Right lobe of liver (tissue), 6 donors: ENCODE results near the gene YKT6. TPM values are rescaled to one million over a fixed set of nuclear protein-coding genes. Genes with fewer than 3 reads are reported as not detected.

Experiments used
- ATAC-seq, 4 donors: fragments of 200-7000 bp; cut with Tn5 transposase; one replicate each; pipeline ENCODE4 v1.9.1; 2020; ENCODE audit warnings: mild to moderate bottlenecking in 4 of 4, moderate library complexity in 4 of 4
- DNase-seq, 3 donors: peaks; one replicate each; pipeline ENCODE4 v3.0.0-alpha.2; 2020
- H3K27ac ChIP-seq, 3 donors: fragments of 200-600 bp; one replicate each; pipeline ENCODE4 v1.8.0; 2022
- H3K27me3 ChIP-seq, 2 donors: fragments of 200-600 bp; one replicate each; pipeline ENCODE4 v1.8.0; 2022
- H3K36me3 ChIP-seq, 4 donors: fragments of 200-600 bp; sonication (generic) in 1 of 4; one replicate each; pipeline versions ENCODE4 v1.5.1 to v1.8.0; 2017 to 2022; ENCODE audit warnings: control low read depth in 1 of 4
- H3K4me1 ChIP-seq, 4 donors: fragments of 200-600 bp; sonication (generic) in 1 of 4; one replicate each; pipeline versions ENCODE4 v1.5.1 to v1.8.0; 2017 to 2022; ENCODE audit warnings: control low read depth in 1 of 4
- H3K4me3 ChIP-seq, 3 donors: fragments of 200-600 bp; one replicate each; pipeline ENCODE4 v1.8.0; 2022
- H3K9me3 ChIP-seq, 4 donors: fragments of 200-600 bp; sonication (generic) in 1 of 4; one replicate each; pipeline versions ENCODE4 v1.5.1 to v1.8.0; 2017 to 2022; ENCODE audit warnings: control low read depth in 1 of 4
- POLR2A ChIP-seq: fragments of 450-650 bp; IDR thresholded peaks from one replicate; pipeline ENCODE4 v1.6.1; 2017; ENCODE audit warnings: antibody characterized with exemption, mild to moderate bottlenecking
- WGBS: methylation state at CpG from one replicate; pipeline ENCODE4 v1.1.6; 2018; ENCODE audit warnings: low coverage, low lambda C conversion rate; ENCODE audit not compliant: insufficient coverage; ENCODE audit errors: missing lambda C conversion rate; 5-methylcytosine and 5-hydroxymethylcytosine counted together
- intact Hi-C, 2 donors: fragments of 100-400 bp; cut with DNase I; formaldehyde crosslinking; loops; one replicate each; pipeline versions ENCODE4 v1.11.2 to v1.14.1; 2022
- total RNA-seq, 6 experiments: library from RNA; depleted of rRNA in 2 of 6; stranded (reverse); fragments of >200 nt in 2 of 6; fragmentation: NEBNext Ultra II Directional in 3 of 6; extraction: Animal tissue kit (Norgen Biotek cat#: 25700) in 3 of 6; gene quantifications; one replicate each; pipeline versions ENCODE4 v1.1.0 to v1.2.4, GENCODE V29; 2016 to 2023
- TF ChIP-seq, protein P1 (sequence below), 4 donors: fragments of 200-600 bp in 3 of 4; fragments of 450-650 bp in 1 of 4; IDR thresholded peaks; one replicate each; pipeline versions ENCODE4 v1.5.1 to v1.8.0; 2016 to 2022; ENCODE audit warnings: antibody characterized with exemption in 4 of 4, mild to moderate bottlenecking in 2 of 4
- donor health status: DM: no; HTN: yes; CAD: no.
- donor health status: DM: no; HTN: no; CAD: no.
- donor health status: DM: no; HTN: no; CAD: no.
- donor health status: DM: no; HTN: yes; CAD: no.
- donor health status: DM: no; HTN: yes; CAD: no.

YKT6 gene
- total RNA-seq, 6 experiments from 2014 or later = 15.0 to 23.8 (median 19.2) TPM

- H3K4me3 ChIP-seq = no peak overlapping the region
- no peaks in the 10 kb centered on the region for H3K27me3 ChIP-seq
- WGBS = 70% methylated on average over 4 of the region's 7 CpGs
- ATAC-seq (no peak), DNase-seq (peak in 1 of 3 donors; percentile 18)
- TF ChIP-seq POLR2A = no peak
- TF ChIP-seq, protein P1, sequence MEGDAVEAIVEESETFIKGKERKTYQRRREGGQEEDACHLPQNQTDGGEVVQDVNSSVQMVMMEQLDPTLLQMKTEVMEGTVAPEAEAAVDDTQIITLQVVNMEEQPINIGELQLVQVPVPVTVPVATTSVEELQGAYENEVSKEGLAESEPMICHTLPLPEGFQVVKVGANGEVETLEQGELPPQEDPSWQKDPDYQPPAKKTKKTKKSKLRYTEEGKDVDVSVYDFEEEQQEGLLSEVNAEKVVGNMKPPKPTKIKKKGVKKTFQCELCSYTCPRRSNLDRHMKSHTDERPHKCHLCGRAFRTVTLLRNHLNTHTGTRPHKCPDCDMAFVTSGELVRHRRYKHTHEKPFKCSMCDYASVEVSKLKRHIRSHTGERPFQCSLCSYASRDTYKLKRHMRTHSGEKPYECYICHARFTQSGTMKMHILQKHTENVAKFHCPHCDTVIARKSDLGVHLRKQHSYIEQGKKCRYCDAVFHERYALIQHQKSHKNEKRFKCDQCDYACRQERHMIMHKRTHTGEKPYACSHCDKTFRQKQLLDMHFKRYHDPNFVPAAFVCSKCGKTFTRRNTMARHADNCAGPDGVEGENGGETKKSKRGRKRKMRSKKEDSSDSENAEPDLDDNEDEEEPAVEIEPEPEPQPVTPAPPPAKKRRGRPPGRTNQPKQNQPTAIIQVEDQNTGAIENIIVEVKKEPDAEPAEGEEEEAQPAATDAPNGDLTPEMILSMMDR (IDR thresholded peaks at IDR 0.05) = no peak
- no peaks in the 10 kb centered on the region for H3K36me3 ChIP-seq
- no peak overlapping the region for H3K27ac ChIP-seq
- H3K4me1 ChIP-seq = no peaks in the 10 kb centered on the region
- no peaks in the 10 kb centered on the region for H3K9me3 ChIP-seq
- intact Hi-C loops = no loop called here
Measured at GRCh38 chr7:44176486-44176885, 24.3 kb upstream of the YKT6 start.

GRCh38 chr7:44177570-44178131, 23.1 kb upstream of the YKT6 start:
- peak in 1 of 4 donors; percentile 55 for ATAC-seq

DNA sequence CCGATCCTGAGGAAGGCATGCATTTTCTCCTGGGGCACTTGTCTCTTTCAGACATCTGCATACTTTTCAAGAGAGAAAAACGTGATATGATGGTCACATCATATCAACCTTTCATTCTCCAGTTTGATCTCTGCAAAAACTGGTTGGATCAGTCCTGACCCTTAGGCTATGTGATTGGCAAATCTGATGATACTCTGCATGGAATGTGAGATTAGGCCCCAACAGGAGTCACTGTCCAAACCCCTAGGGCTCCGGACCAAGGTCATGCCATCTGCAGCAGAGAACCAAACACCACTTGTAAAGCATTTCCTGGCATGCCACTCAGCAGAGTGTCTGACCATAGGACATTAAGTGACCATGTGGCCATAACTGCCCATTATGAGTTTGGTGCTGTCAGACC, 20.1 kb upstream of the YKT6 start:
- DNase-seq = no peak
- H3K4me3 ChIP-seq = no peak overlapping the region
- intact Hi-C loops = no loop called here

More at GRCh38 chr7:44177570-44178131, 23.1 kb upstream of the YKT6 start:
- TF ChIP-seq, protein P1 (IDR thresholded peaks at IDR 0.05) = no peak
- no peak for TF ChIP-seq POLR2A
- peak in 1 of 3 donors; percentile 35 for DNase-seq
- Histone ChIP-seq H3K9me3 (peaks cover 0 to 1% (median 0%) of the 10 kb centered on the region in 4 donors), H3K27me3 (no peaks in the 10 kb centered on the region), H3K4me3 (no peak overlapping the region), H3K36me3 (no peaks in the 10 kb centered on the region), H3K4me1 (no peaks in the 10 kb centered on the region), H3K27ac (no peak overlapping the region)
- intact Hi-C loops = no loop called here
- WGBS = 77% methylated on average over 4 of the region's 4 CpGs

DNA sequence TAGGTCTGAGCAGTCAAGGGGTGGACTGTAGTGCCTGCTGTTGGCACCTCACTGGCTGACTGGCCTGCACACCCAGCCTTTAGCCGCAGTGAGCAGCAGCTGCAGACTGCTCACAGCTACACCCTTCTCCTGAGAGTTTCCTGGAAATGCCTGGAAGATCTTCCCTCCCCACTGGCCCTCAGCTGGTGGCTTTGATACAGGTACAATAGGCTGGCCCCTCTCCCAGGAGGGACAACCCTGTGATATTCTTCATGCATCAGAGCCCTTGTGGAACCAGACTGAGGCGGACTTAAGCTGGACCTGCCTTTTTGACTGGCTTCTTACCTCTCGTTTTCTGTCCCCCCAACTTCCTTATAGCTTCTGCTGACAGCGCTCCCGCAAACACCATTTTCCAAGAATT, 18.0 kb upstream of the YKT6 start:
- no peak for TF ChIP-seq POLR2A
- TF ChIP-seq, protein P1 (IDR thresholded peaks at IDR 0.05) = no peak
- Histone ChIP-seq H3K27me3 (no peaks in the 10 kb centered on the region), H3K4me3 (no peak overlapping the region), H3K9me3 (peaks cover 0 to 4% (median 0%) of the 10 kb centered on the region in 4 donors), H3K36me3 (no peaks in the 10 kb centered on the region), H3K27ac (no peak overlapping the region), H3K4me1 (no peaks in the 10 kb centered on the region)
- WGBS = 86% methylated on average over 5 of the region's 5 CpGs
- DNase-seq (no peak), ATAC-seq (no peak)
- intact Hi-C loops = no loop called here

More for the DNA sequence above, 20.1 kb upstream of the YKT6 start:
- Histone ChIP-seq H3K27me3 (no peaks in the 10 kb centered on the region), H3K9me3 (peaks cover 0 to 4% (median 0%) of the 10 kb centered on the region in 4 donors), H3K27ac (no peak overlapping the region), H3K4me1 (no peaks in the 10 kb centered on the region), H3K36me3 (no peaks in the 10 kb centered on the region)
- no peak for ATAC-seq
- 56% methylated on average over 3 of the region's 3 CpGs for WGBS
- no peak for TF ChIP-seq POLR2A

- Histone ChIP-seq H3K27me3 (no peaks in the 10 kb centered on the region), H3K27ac (no peak overlapping the region), H3K36me3 (no peaks in the 10 kb centered on the region), H3K4me3 (no peak overlapping the region), H3K9me3 (peaks cover 0 to 4% (median 0%) of the 10 kb centered on the region in 4 donors), H3K4me1 (no peaks in the 10 kb centered on the region)
- intact Hi-C loops = no loop called here
- ATAC-seq (no peak), DNase-seq (no peak)
- no peak for TF ChIP-seq POLR2A
- TF ChIP-seq, protein P1 (IDR thresholded peaks at IDR 0.05) = no peak
- 50% methylated on average over 2 of the region's 2 CpGs for WGBS
Measured at GRCh38 chr7:44183386-44183785, 17.4 kb upstream of the YKT6 start.
